GM23338 (cell line): ENCODE measurements around the gene SPINK5.

ENCODE experiments used
- CREB1 ChIP-seq: fragments of 250-450 bp; sonication (Bioruptor Pico); IDR thresholded peaks from 2 replicates; pipeline ENCODE4 v1.5.0; 2020; ENCODE audit warnings: low read depth, mild to moderate bottlenecking, moderate library complexity
- EZH2 ChIP-seq: fragments of 200-600 bp; sonication (generic); IDR thresholded peaks from one replicate; pipeline ENCODE4 v1.8.0; 2017; ENCODE audit warnings: antibody characterized with exemption, mild to moderate bottlenecking, low read depth; ENCODE audit not compliant: unreplicated experiment
- EZH2phosphoT487 ChIP-seq: fragments of 200-600 bp; sonication (generic); IDR thresholded peaks from one replicate; pipeline ENCODE4 v1.8.1; 2018; ENCODE audit warnings: antibody characterized with exemption; ENCODE audit not compliant: unreplicated experiment
- JUNB ChIP-seq: IDR thresholded peaks from one replicate; pipeline ENCODE4 v1.6.1; 2016; ENCODE audit warnings: antibody characterized with exemption; ENCODE audit not compliant: unreplicated experiment
- NANOG ChIP-seq: IDR thresholded peaks from 2 replicates; pipeline ENCODE4 v1.6.1; 2016; ENCODE audit warnings: antibody characterized with exemption, borderline replicate concordance
- POLR2AphosphoS5 ChIP-seq: IDR thresholded peaks from 2 replicates; pipeline ENCODE4 v1.6.1; 2016; ENCODE audit warnings: antibody characterized with exemption, low read depth
- ZNF114 ChIP-seq: fragments of 250-450 bp; sonication (Bioruptor Pico); IDR thresholded peaks from 2 replicates; pipeline ENCODE4 v1.5.0; 2020; ENCODE audit warnings: mild to moderate bottlenecking, moderate library complexity
- TF ChIP-seq, protein P1 (sequence below), 2 experiments: fragments of 200-600 bp in 1 of 2; sonication (generic) in 1 of 2; conservative IDR thresholded peaks; 2 replicates each; pipeline versions ENCODE4 v1.5.1 to v1.6.1; 2016 to 2017; ENCODE audit warnings: antibody characterized with exemption in 2 of 2, low read depth in 2 of 2, mild to moderate bottlenecking in 2 of 2, moderate library complexity in 1 of 2
- TF ChIP-seq, protein P2 (sequence below): IDR thresholded peaks from one replicate; pipeline ENCODE4 v1.6.1; 2018; ENCODE audit warnings: antibody characterized with exemption; ENCODE audit not compliant: unreplicated experiment
- TF ChIP-seq, protein P3 (sequence below): IDR thresholded peaks from 2 replicates; pipeline ENCODE4 v1.6.1; 2016; ENCODE audit warnings: antibody characterized with exemption

DNA sequence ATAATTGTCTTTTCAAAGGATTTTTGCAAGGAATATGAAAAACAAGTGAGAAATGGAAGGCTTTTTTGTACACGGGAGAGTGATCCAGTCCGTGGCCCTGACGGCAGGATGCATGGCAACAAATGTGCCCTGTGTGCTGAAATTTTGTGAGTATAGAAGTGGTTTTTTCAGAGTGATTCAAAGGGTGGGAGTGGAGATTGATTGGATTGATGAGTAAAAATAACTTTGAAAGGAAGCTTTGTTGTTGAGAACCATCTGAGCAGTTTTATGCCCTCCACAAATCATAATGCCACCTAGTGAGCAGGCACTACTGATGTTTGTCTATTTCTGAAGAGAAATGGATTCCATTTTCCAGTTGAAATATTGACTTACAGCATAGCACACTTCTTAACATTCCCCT, 30.6 kb downstream of the SPINK5 start:
- TF ChIP-seq EZH2phosphoT487 (no peak), POLR2AphosphoS5 (no peak), CREB1 (CRISPR knock-in tag) (no peak), EZH2 (no peak), JUNB (no peak), ZNF114 (CRISPR knock-in tag) (no peak), NANOG (no peak)
- TF ChIP-seq, protein P1, sequence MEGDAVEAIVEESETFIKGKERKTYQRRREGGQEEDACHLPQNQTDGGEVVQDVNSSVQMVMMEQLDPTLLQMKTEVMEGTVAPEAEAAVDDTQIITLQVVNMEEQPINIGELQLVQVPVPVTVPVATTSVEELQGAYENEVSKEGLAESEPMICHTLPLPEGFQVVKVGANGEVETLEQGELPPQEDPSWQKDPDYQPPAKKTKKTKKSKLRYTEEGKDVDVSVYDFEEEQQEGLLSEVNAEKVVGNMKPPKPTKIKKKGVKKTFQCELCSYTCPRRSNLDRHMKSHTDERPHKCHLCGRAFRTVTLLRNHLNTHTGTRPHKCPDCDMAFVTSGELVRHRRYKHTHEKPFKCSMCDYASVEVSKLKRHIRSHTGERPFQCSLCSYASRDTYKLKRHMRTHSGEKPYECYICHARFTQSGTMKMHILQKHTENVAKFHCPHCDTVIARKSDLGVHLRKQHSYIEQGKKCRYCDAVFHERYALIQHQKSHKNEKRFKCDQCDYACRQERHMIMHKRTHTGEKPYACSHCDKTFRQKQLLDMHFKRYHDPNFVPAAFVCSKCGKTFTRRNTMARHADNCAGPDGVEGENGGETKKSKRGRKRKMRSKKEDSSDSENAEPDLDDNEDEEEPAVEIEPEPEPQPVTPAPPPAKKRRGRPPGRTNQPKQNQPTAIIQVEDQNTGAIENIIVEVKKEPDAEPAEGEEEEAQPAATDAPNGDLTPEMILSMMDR (conservative IDR thresholded peaks at IDR 0.05; ENCODE audit: low read depth in 2 of 2) = no peak
- TF ChIP-seq, protein P2, sequence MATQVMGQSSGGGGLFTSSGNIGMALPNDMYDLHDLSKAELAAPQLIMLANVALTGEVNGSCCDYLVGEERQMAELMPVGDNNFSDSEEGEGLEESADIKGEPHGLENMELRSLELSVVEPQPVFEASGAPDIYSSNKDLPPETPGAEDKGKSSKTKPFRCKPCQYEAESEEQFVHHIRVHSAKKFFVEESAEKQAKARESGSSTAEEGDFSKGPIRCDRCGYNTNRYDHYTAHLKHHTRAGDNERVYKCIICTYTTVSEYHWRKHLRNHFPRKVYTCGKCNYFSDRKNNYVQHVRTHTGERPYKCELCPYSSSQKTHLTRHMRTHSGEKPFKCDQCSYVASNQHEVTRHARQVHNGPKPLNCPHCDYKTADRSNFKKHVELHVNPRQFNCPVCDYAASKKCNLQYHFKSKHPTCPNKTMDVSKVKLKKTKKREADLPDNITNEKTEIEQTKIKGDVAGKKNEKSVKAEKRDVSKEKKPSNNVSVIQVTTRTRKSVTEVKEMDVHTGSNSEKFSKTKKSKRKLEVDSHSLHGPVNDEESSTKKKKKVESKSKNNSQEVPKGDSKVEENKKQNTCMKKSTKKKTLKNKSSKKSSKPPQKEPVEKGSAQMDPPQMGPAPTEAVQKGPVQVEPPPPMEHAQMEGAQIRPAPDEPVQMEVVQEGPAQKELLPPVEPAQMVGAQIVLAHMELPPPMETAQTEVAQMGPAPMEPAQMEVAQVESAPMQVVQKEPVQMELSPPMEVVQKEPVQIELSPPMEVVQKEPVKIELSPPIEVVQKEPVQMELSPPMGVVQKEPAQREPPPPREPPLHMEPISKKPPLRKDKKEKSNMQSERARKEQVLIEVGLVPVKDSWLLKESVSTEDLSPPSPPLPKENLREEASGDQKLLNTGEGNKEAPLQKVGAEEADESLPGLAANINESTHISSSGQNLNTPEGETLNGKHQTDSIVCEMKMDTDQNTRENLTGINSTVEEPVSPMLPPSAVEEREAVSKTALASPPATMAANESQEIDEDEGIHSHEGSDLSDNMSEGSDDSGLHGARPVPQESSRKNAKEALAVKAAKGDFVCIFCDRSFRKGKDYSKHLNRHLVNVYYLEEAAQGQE = no peak
- TF ChIP-seq, protein P3, sequence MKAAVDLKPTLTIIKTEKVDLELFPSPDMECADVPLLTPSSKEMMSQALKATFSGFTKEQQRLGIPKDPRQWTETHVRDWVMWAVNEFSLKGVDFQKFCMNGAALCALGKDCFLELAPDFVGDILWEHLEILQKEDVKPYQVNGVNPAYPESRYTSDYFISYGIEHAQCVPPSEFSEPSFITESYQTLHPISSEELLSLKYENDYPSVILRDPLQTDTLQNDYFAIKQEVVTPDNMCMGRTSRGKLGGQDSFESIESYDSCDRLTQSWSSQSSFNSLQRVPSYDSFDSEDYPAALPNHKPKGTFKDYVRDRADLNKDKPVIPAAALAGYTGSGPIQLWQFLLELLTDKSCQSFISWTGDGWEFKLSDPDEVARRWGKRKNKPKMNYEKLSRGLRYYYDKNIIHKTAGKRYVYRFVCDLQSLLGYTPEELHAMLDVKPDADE = no peak
